HG03139 (cell line): ENCODE results near the gene PRKCQ.
"Not testable (repeated sequence)": the region's sequence is repeated elsewhere in the genome, so short reads cannot be mapped to it uniquely, and the experiment has no call there.

Source experiments
- ATAC-seq: cut with Tn5 transposase; IDR thresholded peaks from one replicate; pipeline ENCODE4 v1.9.1; 2021; ENCODE audit not compliant: unreplicated experiment

PRKCQ gene

DNA sequence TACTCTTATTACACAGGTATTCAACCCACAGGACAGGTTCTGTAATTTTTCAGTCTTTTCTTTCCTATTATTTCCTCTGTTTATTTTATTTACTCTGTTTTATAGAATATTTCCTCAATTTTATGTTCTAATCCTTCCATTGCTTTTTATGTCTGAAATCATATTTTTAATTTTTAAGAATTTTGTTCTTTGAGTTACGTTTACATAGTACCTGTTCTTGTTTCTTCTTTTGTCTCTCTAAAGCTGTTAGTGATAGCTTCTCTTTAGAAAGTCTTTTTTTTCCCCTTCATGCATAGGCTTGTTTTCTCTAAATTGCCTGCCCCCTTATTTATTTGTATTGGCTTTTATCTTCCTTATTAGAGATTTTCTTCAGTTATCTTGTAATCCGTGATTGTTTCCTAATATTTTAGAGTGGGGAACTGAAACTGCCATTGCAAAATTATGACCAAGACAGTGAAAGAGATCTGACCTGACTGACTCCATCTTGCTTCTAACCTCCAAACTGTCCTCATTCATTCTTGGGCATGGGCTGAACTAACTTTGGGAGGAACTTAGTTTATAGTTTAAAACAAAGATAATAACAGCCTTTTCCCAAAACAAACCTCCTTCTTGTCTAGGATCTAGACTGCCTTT, 189.7 kb downstream of the PRKCQ start:
- ATAC-seq, result no peak

DNA sequence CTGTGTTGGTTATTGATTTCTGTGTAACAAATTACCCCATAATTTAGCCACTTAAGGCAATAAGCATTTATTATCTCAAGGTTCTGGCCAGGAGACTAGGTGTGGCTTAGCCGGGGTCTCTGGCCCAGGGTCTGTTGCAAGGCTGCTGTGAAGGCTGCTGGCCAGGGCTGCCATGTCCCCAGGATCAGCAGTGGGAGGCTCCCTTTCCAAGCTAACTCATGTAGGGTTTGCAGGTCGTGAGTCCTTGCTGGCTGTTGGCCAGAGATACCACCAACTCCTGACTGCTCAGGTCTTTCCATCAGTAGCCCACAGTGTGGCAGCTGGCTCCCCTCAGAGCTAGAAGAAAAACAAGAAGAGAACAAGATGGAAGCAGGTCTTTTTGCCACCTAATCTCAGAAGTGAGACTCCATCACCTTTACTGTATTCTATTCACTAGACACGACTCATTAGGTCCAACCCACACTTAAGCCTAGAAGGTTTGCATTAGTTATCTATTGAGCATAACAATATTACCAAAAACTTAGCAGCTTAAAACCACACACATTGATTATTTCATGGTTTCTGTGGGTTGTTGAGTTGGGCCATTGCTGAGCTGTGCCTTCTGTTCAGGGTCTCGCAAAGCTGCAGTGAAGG, 191.7 kb downstream of the PRKCQ start:
- no peak for ATAC-seq

DNA sequence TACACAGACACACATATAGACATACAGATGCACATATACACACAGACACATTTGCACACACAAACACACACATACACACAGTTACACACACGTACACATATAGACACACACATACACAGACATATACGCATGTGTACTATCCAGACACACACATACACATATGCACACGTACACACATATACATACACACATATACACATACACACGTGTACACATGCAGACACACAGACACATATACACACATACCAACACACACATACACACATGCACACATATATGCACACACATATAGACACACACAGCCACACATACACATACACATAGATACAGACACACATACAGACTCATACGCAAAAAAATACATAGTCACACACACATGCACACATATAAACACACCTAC, 193.1 kb downstream of the PRKCQ start:
- no peak for ATAC-seq

DNA sequence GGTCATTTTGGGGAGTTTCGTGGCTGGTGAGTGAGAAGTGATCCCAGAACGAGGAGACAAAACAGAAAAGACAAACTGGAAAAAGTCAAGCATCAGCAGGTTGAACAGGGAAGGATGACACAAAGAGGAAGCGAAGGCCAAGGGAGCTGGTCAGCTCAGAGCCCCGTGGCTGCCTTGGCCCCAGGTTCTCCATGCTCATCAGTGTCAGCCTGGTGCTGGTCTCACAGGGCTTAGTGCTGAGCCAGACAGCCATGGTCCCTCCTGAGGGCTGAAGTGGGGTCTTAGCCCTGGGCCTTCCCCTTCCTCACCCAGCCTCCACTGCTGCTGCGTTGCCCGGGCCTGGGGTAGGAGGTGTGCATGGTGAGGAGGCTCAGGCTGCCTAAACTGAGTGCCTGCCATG, 193.7 kb downstream of the PRKCQ start:
- no peak for ATAC-seq

DNA sequence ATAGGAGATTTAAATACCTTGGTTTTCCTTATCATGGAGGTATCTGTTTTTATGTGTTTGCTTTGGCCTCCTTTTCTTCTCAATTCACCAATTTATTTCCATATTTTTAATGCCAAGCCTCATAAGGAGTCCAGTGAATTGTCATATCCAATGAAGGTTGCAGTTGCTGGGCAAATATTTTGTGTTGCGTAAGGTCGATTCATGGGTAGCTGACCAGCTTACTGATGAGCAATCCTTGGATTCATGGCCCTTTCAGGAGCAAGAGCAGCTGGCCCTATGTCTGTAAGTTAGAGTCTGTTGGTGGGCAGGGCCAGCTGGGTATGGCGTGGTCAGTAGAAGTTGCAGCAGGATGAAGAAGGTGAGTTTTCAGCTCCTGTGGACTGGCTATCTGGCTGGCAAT, 194.4 kb downstream of the PRKCQ start:
- no peak for ATAC-seq

DNA sequence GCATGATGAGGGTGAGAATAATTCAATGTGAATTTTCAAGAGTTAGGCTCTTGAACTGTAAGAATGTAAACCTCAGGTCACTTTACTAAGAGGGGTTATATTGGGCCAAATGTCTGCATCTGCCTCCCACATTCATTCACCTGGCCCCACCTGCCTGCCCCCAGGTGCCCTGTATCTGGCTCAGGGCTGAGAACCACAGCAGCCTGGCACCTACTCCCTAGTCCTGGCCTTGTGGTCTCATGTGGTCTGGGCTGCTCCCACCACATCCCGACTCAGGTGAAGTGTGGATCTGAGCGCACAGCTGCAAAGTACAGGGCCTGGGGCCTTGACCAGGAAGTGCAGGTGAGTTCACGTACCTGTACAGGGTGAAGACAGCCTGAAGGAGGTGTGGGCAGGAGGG, 195.2 kb downstream of the PRKCQ start:
- no peak for ATAC-seq

DNA sequence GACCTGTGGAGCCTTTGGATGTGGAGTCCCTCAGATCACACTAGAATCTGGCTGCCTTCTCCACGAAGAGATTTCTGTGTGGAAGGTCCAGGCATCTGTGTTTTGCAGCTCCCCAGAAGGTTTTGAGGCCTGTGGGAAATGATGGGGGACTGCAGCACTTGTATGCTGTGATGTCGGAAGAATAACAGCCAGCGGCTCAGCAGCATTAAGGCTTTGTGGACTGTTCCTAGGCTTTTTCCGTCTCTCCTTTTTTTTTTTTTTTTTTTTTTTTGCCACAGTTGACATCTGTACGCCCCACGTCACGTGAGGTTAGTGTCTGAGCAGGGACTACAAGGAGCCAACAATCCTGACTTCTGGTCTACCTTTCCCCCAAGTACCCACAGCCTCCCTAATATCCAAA, 196.0 kb downstream of the PRKCQ start:
- no peak for ATAC-seq

DNA sequence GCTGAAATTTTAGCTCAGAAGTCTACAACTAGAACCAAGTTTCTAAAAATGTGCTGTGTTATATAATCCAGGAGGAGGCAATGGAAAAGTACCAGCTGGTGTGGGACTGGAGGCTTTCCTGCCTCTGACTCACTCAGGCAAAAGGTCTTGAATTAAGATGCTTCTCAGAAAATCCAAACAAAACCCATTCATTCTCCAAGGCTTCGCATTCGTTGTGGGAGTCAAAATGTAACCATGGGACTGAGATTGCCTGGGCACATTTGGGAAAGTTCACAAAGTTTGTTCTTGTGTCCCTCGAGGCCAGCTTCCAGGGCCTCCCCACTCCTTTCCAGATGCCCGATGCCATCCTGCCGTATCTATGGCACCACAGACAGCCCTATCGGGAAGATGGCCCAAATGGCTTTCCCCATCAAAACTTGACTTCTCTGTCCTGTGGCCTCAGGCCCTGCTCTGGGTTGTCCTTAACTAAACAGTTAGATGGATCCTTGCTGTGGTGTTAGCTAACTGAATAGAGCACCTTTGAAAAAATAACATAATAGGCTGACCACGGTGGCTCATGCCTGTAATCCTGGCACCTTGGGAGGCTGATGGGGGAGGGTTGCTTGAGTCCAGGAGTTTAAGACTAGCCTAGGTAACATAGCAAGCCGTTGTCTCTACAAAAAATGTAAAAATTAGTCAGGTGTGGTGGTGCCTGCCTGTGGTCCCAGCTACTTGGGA, 196.8 kb downstream of the PRKCQ start:
- ATAC-seq, result no peak

DNA sequence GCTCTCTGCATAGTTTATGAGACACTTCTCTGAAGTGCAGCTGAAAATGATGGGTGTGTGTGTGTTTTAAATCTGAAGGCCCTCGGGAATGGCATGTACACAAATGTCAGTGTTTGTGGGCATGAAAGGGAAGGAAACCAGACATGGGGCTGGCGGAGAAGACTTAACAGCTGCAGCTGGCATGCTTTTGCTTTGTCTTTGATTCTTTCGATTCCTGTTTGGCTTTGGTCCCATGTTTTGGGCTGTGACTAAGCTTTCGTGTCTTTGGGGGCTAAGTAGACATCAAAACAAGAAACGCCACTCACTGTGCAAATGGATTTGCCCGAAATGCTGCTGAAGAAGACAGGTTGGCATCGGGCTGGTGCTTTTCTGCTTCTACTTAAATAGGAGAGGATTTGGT, 198.0 kb downstream of the PRKCQ start:
- ATAC-seq, result no peak

DNA sequence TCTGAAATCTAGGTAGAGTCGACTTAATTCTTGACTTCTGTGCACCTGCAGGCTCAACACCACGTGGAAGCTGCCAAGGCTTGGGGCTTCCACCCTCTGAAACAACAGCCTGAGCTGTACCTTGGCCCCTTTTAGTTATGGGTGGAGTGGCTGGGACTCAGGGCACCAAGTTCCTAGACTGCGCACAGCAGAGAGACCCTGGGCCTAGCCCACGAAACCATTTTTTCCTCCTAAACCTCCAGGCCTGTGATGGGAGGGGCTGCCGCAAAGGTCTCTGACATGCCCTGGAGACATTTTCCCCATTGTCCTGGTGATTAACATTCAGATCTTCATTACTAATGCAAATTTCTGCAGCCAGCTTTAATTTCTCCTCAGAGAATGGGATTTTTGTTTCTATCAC, 199.6 kb downstream of the PRKCQ start:
- not testable (repeated sequence) for ATAC-seq

DNA sequence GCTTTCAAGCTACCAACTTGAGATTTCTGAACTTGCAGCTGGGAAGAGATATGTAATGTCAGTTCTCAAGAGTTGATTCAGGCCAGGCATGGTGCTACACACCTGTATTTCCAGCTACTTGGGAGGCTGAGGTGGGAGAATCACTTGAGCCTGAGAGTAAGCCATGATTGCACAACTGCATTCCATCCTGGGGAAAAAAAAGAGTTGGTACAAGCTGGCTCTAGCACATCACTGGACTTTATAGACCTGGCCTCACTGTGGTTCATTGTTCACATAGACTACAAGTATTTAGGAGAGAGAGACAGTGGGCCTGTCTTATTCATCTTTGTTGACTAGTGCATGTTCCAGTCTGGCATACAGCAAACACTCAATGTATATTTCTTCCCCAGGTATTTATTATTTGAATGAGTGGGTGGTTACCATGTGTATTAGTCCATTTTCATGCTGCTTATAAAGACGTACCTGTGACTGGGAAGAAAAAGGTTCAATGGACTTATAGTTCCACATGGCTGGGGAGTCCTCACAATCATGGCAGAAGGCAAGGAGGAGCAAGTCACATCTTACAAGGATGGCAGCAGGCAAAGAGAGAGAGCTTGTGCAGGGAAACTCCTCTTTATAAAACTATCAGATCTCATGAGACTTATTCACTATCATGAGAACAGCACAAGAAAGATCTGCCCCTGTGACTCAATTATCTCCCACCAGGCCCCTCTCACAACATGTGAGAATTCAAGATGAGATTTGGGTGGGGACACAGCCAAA, 200.9 kb downstream of the PRKCQ start:
- ATAC-seq, result no peak
